ENCODE measurements around the gene RAB5IF. TPM values are rescaled to one million over a fixed set of nuclear protein-coding genes. Genes with fewer than 3 reads are reported as not detected.

RAB5IF gene
- total and polyA plus RNA-seq, 9 of the 15 experiments (the other 6 are each of a cell fraction or from before 2014, with no cell fraction given), result 26.5 to 198 (median 134) TPM

GRCh38 chr20:36591854-36592641 lies 13.5 kb upstream of the RAB5IF start (continued):
- TF ChIP-seq ZNF431 (CRISPR knock-in tag; IDR thresholded peaks at IDR 0.05), result no peak
- no peak for TF ChIP-seq HNRNPK (IDR thresholded peaks at IDR 0.05; ENCODE audit: low read depth, low read length, poor library complexity, severe bottlenecking)
- no peak for TF ChIP-seq ZSCAN32 (CRISPR knock-in tag; IDR thresholded peaks at IDR 0.05)
- TF ChIP-seq NR0B1 (IDR thresholded peaks at IDR 0.05; ENCODE audit: partially characterized antibody), result no peak
- TF ChIP-seq ZNF384 (IDR thresholded peaks at IDR 0.05; ENCODE audit: low read depth, low read length), result peak; percentile 73
- TF ChIP-seq MCM7 (IDR thresholded peaks at IDR 0.05), result no peak
- peak; percentile 46 to 58 (median 58); a peak in 5 of 6 replicates for TF ChIP-seq CTCF (IDR thresholded peaks at IDR 0.05 in 2 of 3, conservative IDR thresholded peaks at IDR 0.05 in 1 of 3; ENCODE audit: insufficient read depth in 2 of 3, low read depth in 1 of 3, low read length in 3 of 3)
- no peak for TF ChIP-seq NR1H2 (CRISPR knock-in tag; IDR thresholded peaks at IDR 0.05)
- no peak for TF ChIP-seq PKNOX1 (IDR thresholded peaks at IDR 0.05)
- no peak for TF ChIP-seq ZC3H11A (IDR thresholded peaks at IDR 0.05; ENCODE audit: low read depth, low read length)
- TF ChIP-seq XRCC5 (IDR thresholded peaks at IDR 0.05; ENCODE audit: low read depth, low read length), result no peak
- no peak for TF ChIP-seq IFI16 (CRISPR knock-in tag; IDR thresholded peaks at IDR 0.05)
- peak; percentile 70 for TF ChIP-seq DPF2 (IDR thresholded peaks at IDR 0.05)
- TF ChIP-seq NR2F6 (CRISPR knock-in tag; IDR thresholded peaks at IDR 0.05), result no peak
- TF ChIP-seq CTCFL (IDR thresholded peaks at IDR 0.05; ENCODE audit: borderline replicate concordance, insufficient read depth, low read depth, low read length, poor library complexity, severe bottlenecking), result peak; percentile 65
- no peak for TF ChIP-seq MNT (conservative IDR thresholded peaks at IDR 0.05)
- TF ChIP-seq MAFG (tag; conservative IDR thresholded peaks at IDR 0.05), result no peak
- TF ChIP-seq RCOR1 (IDR thresholded peaks at IDR 0.05; ENCODE audit: borderline replicate concordance in 1 of 2, low read depth in 2 of 2, low read length in 2 of 2), result no peak

Data from K562 (cell line).